Omental fat pad (tissue), 4 donors: ENCODE measurements around the gene ZG16B. TPM values are rescaled to one million over a fixed set of nuclear protein-coding genes. Genes with fewer than 3 reads are reported as not detected.

Experiments
- ATAC-seq: fragments of 150-250 bp; one replicate; pipeline ENCODE4 v1.9.1; 2016; ENCODE audit warnings: mild to moderate bottlenecking, moderate library complexity; ENCODE audit not compliant: low FRiP score
- DNase-seq: peaks from one replicate; pipeline ENCODE4 v3.0.0-alpha.2; 2019; ENCODE audit warnings: low spot score
- CTCF ChIP-seq, 3 donors: fragments of 450-650 bp; IDR thresholded peaks; one replicate each; pipeline ENCODE4 v1.5.1; 2016 to 2017; ENCODE audit warnings: antibody characterized with exemption in 3 of 3, mild to moderate bottlenecking in 3 of 3, moderate library complexity in 2 of 3
- total RNA-seq, 4 donors: library from RNA; depleted of rRNA; stranded (reverse); fragments of >200 nt; gene quantifications; one replicate each; pipeline ENCODE4 v1.1.0, GENCODE V29; 2016

The ZG16B gene
- total RNA-seq, 4 donors from 2014 or later: 1.0 TPM; not detected in 3

DNA sequence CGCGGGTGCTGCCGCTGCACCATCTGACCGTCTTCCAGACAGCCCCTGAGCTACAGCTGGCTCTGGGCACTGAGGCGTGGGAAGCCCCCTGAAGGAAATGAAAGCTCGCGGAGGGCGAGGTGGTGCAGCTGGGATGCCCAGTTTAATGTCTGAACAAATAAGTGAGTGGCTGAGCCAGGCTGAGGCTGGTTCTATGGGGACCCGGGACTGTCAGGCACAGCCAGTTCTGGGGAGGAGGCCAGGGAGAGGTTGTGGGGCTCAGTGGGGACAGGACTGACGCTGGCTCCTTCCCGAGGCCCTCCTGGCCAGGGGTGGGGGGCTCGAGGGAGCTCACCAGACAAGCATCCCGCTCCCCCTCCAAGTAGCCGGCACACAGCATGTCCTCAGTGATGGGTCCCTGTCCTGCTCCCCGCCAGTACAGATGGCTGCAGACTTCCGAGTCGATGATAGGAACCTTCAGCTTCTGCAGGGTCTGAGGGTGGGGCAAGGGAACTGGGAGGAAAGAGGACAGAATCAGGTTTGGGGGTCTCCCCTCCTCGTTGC is 23.5 kb downstream of the ZG16B start:
- DNase-seq (no peak), ATAC-seq (no peak)
- no peak for TF ChIP-seq CTCF (IDR thresholded peaks at IDR 0.05)

DNA sequence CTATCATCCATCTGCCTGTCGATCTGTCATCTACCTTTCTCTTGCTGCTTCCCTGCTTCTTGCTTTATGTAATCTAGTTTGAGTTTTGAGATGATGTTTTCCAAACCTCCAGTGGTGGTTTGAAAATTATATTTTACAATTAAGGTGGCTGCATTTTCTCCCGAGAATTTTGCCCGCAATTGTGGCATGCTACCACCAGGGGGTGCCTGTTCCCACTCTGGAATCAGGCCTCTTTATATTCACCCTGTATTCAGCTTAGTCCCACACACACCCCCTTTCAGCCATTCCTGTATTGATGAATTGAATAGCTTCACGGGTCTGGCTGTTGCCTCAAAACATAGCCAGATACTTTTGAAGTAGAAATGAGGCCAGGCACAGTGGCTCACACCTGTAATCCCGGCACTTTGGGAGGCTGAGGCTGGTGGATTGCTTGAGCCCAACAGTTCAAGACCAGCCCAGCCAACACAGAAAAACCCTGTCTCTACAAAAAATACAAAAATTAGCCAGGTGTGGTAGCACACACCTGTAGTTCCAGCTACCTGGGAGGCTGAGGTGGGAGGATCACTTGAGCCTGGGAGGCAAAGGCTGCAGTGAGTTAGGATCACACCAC is 24.7 kb downstream of the ZG16B start:
- TF ChIP-seq CTCF (IDR thresholded peaks at IDR 0.05): no peak
- no peak for DNase-seq
- no peak for ATAC-seq

DNA sequence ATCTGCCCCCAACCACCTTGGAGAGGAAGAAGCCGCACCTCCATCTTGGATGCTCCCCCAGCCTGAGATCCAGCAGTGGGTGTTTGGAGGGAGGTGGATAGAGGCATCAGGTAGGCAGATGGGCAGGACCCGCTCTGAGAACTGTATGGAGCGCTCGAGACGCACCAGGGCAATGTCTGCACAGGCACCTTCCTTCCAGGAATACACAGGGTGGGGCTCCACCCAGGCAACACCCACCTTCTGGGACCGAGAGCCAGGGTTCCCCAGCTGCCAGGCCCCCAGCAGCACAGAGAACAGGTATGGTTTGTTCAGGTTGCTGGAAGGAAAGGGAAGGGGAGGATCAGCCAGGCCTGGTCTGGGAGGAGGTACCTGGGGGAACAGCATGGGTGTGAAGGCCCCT is 25.4 kb downstream of the ZG16B start:
- DNase-seq: no peak
- ATAC-seq: no peak
- no peak for TF ChIP-seq CTCF (IDR thresholded peaks at IDR 0.05)

- no peak for TF ChIP-seq CTCF (IDR thresholded peaks at IDR 0.05)
- no peak for DNase-seq
- ATAC-seq: no peak
Observed at GRCh38 chr16:2856061-2856670, 26.1 kb downstream of the ZG16B start.

GRCh38 chr16:2856686-2857450 is 26.8 kb downstream of the ZG16B start:
- ATAC-seq: no peak
- DNase-seq: no peak
- TF ChIP-seq CTCF (IDR thresholded peaks at IDR 0.05): no peak

- no peak for DNase-seq
- no peak for TF ChIP-seq CTCF (IDR thresholded peaks at IDR 0.05)
- ATAC-seq: no peak
Observed at GRCh38 chr16:2857451-2858244, 27.5 kb downstream of the ZG16B start, which contains the start of gene PRSS22. Gene PRSS22 (minus strand): TSS chr16:2858170. CDS start chr16:2858104, 66 bp downstream.
